ENCODE results near the gene XRCC6. TPM values are rescaled to one million over a fixed set of nuclear protein-coding genes. Genes with fewer than 3 reads are reported as not detected.

XRCC6 gene
- total and polyA plus RNA-seq, 10 donors, result 93.6 to 183 (median 152) TPM

GRCh38 chr22:41695211-41695610 lies 74.1 kb downstream of the XRCC6 start:
- Histone ChIP-seq H3K4me1 (peaks cover 15 to 36% (median 22%) of the 10 kb centered on the region in 6 donors), H3K9me3 (no peaks in the 10 kb centered on the region), H3K27ac (no peak overlapping the region), H3K4me3 (no peak overlapping the region), H3K36me3 (peaks cover 0 to 21% (median 3%) of the 10 kb centered on the region in 6 donors), H3K27me3 (replicated peaks in 1 of 7) (no peaks in the 10 kb centered on the region)
- intact Hi-C loops (cut with DNase I; ENCODE audit: low total_unique reads), result loop anchor here (5.0 kb wide), 1 partner anchor 247 kb away; no protein-coding TSS in a partner anchor
- TF ChIP-seq POLR2A (IDR thresholded peaks at IDR 0.05), result no peak
- no peak for TF ChIP-seq CTCF (IDR thresholded peaks at IDR 0.05 in 8 of 11, conservative IDR thresholded peaks at IDR 0.05 in 3 of 11)
- TF ChIP-seq POLR2AphosphoS5 (IDR thresholded peaks at IDR 0.05), result no peak
- 82 to 90% (median 85%) methylated on average over 2 of the region's 2 CpGs for WGBS, 5 donors
- no peak for DNase-seq

- TF ChIP-seq POLR2A (IDR thresholded peaks at IDR 0.05) (no peak), CTCF (IDR thresholded peaks at IDR 0.05 in 8 of 11, conservative IDR thresholded peaks at IDR 0.05 in 3 of 11) (no peak), POLR2AphosphoS5 (IDR thresholded peaks at IDR 0.05) (no peak)
- intact Hi-C loops (cut with DNase I; ENCODE audit: low total_unique reads), result loop anchor here (5.0 kb wide), 1 partner anchor 246 kb away; no protein-coding TSS in a partner anchor
- no peaks in the 10 kb centered on the region for H3K9me3 ChIP-seq
- H3K27ac ChIP-seq, result peak overlapping the region in 7 of 8 donors; percentile 40 to 74 (median 57)
- peaks cover 15 to 28% (median 22%) of the 10 kb centered on the region in 6 donors for H3K4me1 ChIP-seq
- DNase-seq, result peak; percentile 78
- H3K36me3 ChIP-seq, result peaks cover 0 to 21% (median 3%) of the 10 kb centered on the region in 6 donors
- H3K27me3 ChIP-seq (replicated peaks in 1 of 7), result no peaks in the 10 kb centered on the region
- WGBS, 5 donors, result 55 to 80% (median 64%) methylated on average over 6 to 11 of the region's 11 CpGs
- peak overlapping the region in 2 of 8 donors; percentile 9 to 16 for H3K4me3 ChIP-seq
Measured at GRCh38 chr22:41696703-41697102, 75.6 kb downstream of the XRCC6 start.

- no peaks in the 10 kb centered on the region for H3K9me3 ChIP-seq
- H3K27me3 ChIP-seq (replicated peaks in 1 of 7), result no peaks in the 10 kb centered on the region
- WGBS, 5 donors, result 26 to 43% (median 27%) methylated on average over 7 to 12 of the region's 12 CpGs
- H3K36me3 ChIP-seq, result peaks cover 0 to 21% (median 3%) of the 10 kb centered on the region in 6 donors
- peak overlapping the region in 4 of 8 donors; percentile 9 to 46 (median 16) for H3K4me3 ChIP-seq
- DNase-seq, result peak; percentile 97
- H3K27ac ChIP-seq, result peak overlapping the region in 7 of 8 donors; percentile 40 to 74 (median 57)
- H3K4me1 ChIP-seq, result peaks cover 15 to 28% (median 22%) of the 10 kb centered on the region in 6 donors
- TF ChIP-seq POLR2AphosphoS5 (IDR thresholded peaks at IDR 0.05) (peak in 2 of 3 donors; percentile 45 to 65), POLR2A (IDR thresholded peaks at IDR 0.05) (no peak), CTCF (IDR thresholded peaks at IDR 0.05 in 8 of 11, conservative IDR thresholded peaks at IDR 0.05 in 3 of 11) (peak; percentile 89 to 99 (median 97))
- intact Hi-C loops (cut with DNase I; ENCODE audit: low total_unique reads), result loop anchor here (5.0 kb wide), 1 partner anchor 245 kb away; no protein-coding TSS in a partner anchor
Measured at GRCh38 chr22:41697126-41697775, 76.2 kb downstream of the XRCC6 start.
